ENCODE measurements around the gene DPM1.
A peak's percentile ranks its signal among the peaks of the same experiment; 100 is the strongest.

The DPM1 gene

GRCh38 chr20:50993876-50994275 is 35.5 kb upstream of the DPM1 start:
- H3K4me3 ChIP-seq: no peak overlapping the region
- no peak for TF ChIP-seq CTCF (IDR thresholded peaks at IDR 0.05)

GRCh38 chr20:50992733-50993457 is 34.6 kb upstream of the DPM1 start:
- no peaks in the 10 kb centered on the region for H3K36me3 ChIP-seq
- no peak overlapping the region for H3K27ac ChIP-seq
- H3K4me3 ChIP-seq: no peak overlapping the region
- H3K4me1 ChIP-seq: no peaks in the 10 kb centered on the region
- intact Hi-C loops (cut with DNase I; ENCODE audit: low total_unique reads): no loop called here
- no peak for DNase-seq
- H3K9me3 ChIP-seq: no peaks in the 10 kb centered on the region
- H3K27me3 ChIP-seq: peaks cover 0 to 30% of the 10 kb centered on the region in 2 donors
- no peak for TF ChIP-seq CTCF (IDR thresholded peaks at IDR 0.05)

More at GRCh38 chr20:50993876-50994275, 35.5 kb upstream of the DPM1 start:
- intact Hi-C loops (cut with DNase I; ENCODE audit: low total_unique reads): no loop called here
- Histone ChIP-seq H3K9me3 (no peaks in the 10 kb centered on the region), H3K36me3 (no peaks in the 10 kb centered on the region), H3K27me3 (peaks cover 0 to 33% of the 10 kb centered on the region in 2 donors), H3K27ac (no peak overlapping the region), H3K4me1 (no peaks in the 10 kb centered on the region)
- DNase-seq: no peak

GRCh38 chr20:50992336-50992732 is 34.0 kb upstream of the DPM1 start:
- TF ChIP-seq CTCF (IDR thresholded peaks at IDR 0.05): no peak
- Histone ChIP-seq H3K36me3 (no peaks in the 10 kb centered on the region), H3K4me3 (no peak overlapping the region), H3K4me1 (no peaks in the 10 kb centered on the region), H3K27me3 (peaks cover 0 to 30% of the 10 kb centered on the region in 2 donors), H3K9me3 (no peaks in the 10 kb centered on the region), H3K27ac (no peak overlapping the region)
- intact Hi-C loops (cut with DNase I; ENCODE audit: low total_unique reads): no loop called here
- DNase-seq: no peak

GRCh38 chr20:50991076-50991475 is 32.7 kb upstream of the DPM1 start:
- DNase-seq: no peak
- TF ChIP-seq CTCF (IDR thresholded peaks at IDR 0.05): no peak

GRCh38 chr20:50987493-50988210 is 29.3 kb upstream of the DPM1 start:
- DNase-seq: peak in 1 of 2 donors; percentile 70
- no peaks in the 10 kb centered on the region for H3K9me3 ChIP-seq
- intact Hi-C loops (cut with DNase I; ENCODE audit: low total_unique reads): loop anchor here (5.0 to 10.0 kb wide), 2 partner anchors 320 to 607 kb away; no protein-coding TSS in a partner anchor
- no peaks in the 10 kb centered on the region for H3K4me1 ChIP-seq
- peaks cover 0 to 42% of the 10 kb centered on the region in 2 donors for H3K27me3 ChIP-seq
- no peak overlapping the region for H3K27ac ChIP-seq
- no peak overlapping the region for H3K4me3 ChIP-seq
- TF ChIP-seq CTCF (IDR thresholded peaks at IDR 0.05): peak; percentile 87 to 94
- H3K36me3 ChIP-seq: no peaks in the 10 kb centered on the region

More at GRCh38 chr20:50991076-50991475, 32.7 kb upstream of the DPM1 start:
- intact Hi-C loops (cut with DNase I; ENCODE audit: low total_unique reads): no loop called here
- H3K4me3 ChIP-seq: no peak overlapping the region
- H3K27me3 ChIP-seq: peaks cover 0 to 34% of the 10 kb centered on the region in 2 donors
- no peaks in the 10 kb centered on the region for H3K4me1 ChIP-seq
- H3K36me3 ChIP-seq: no peaks in the 10 kb centered on the region
- H3K27ac ChIP-seq: no peak overlapping the region
- no peaks in the 10 kb centered on the region for H3K9me3 ChIP-seq

All from tibial artery (tissue), 4 donors.